ENCODE measurements around the gene C16orf92.

The C16orf92 gene

GRCh38 chr16:30052671-30053372 is 29.8 kb downstream of the C16orf92 start:
- peak; percentile 88 for DNase-seq (ENCODE audit: insufficient read length, low spot score)
- no peak for FAIRE-seq

GRCh38 chr16:30053376-30054015 is 30.5 kb downstream of the C16orf92 start:
- FAIRE-seq = no peak
- no peak for DNase-seq (ENCODE audit: insufficient read length, low spot score)

GRCh38 chr16:30054451-30054850 is 31.5 kb downstream of the C16orf92 start:
- FAIRE-seq = no peak
- DNase-seq (ENCODE audit: insufficient read length, low spot score) = no peak

- DNase-seq (ENCODE audit: insufficient read length, low spot score) = no peak
- no peak for FAIRE-seq
Measured at GRCh38 chr16:30054959-30055553, 32.1 kb downstream of the C16orf92 start.

- FAIRE-seq = no peak
Measured at GRCh38 chr16:30060346-30060745, 37.3 kb downstream of the C16orf92 start.

GRCh38 chr16:30060836-30061554 is 38.0 kb downstream of the C16orf92 start:
- DNase-seq (ENCODE audit: insufficient read length, low spot score) = no peak
- FAIRE-seq = no peak

More at GRCh38 chr16:30060346-30060745, 37.3 kb downstream of the C16orf92 start:
- no peak for DNase-seq (ENCODE audit: insufficient read length, low spot score)

GRCh38 chr16:30063278-30063892 is 40.4 kb downstream of the C16orf92 start:
- DNase-seq (ENCODE audit: insufficient read length, low spot score) (no peak), FAIRE-seq (no peak)

GRCh38 chr16:30063893-30064728 is 41.1 kb downstream of the C16orf92 start:
- no peak for DNase-seq (ENCODE audit: insufficient read length, low spot score)
- no peak for FAIRE-seq

GRCh38 chr16:30064729-30065101 is 41.7 kb downstream of the C16orf92 start:
- DNase-seq (ENCODE audit: insufficient read length, low spot score) = no peak
- FAIRE-seq = no peak

GRCh38 chr16:30065102-30065942 is 42.3 kb downstream of the C16orf92 start, which contains the start of gene ALDOA:
Gene ALDOA, plus strand, starts transcription at chr16:30065760. Its CDS starts 1,138 bp downstream, at chr16:30066898.
- FAIRE-seq = no peak

GRCh38 chr16:30065943-30066760 is 43.2 kb downstream of the C16orf92 start:
- DNase-seq (ENCODE audit: insufficient read length, low spot score) (no peak), FAIRE-seq (no peak)

More at GRCh38 chr16:30065102-30065942, 42.3 kb downstream of the C16orf92 start, which contains the start of gene ALDOA:
- DNase-seq (ENCODE audit: insufficient read length, low spot score) = peak; percentile 91

GRCh38 chr16:30066761-30067583 is 44.0 kb downstream of the C16orf92 start:
- FAIRE-seq (no peak), DNase-seq (ENCODE audit: insufficient read length, low spot score) (no peak)

GRCh38 chr16:30067584-30067916 is 44.6 kb downstream of the C16orf92 start:
- FAIRE-seq (no peak), DNase-seq (ENCODE audit: insufficient read length, low spot score) (no peak)

- DNase-seq (ENCODE audit: insufficient read length, low spot score) = no peak
- FAIRE-seq = no peak
Measured at GRCh38 chr16:30068333-30068732, 45.3 kb downstream of the C16orf92 start.

- DNase-seq (ENCODE audit: insufficient read length, low spot score) (no peak), FAIRE-seq (no peak)
Measured at GRCh38 chr16:30068750-30069610, 46.0 kb downstream of the C16orf92 start.
